K562 (cell line): ENCODE results near the gene C14orf39. TPM values are rescaled to one million over a fixed set of nuclear protein-coding genes. Genes with fewer than 3 reads are reported as not detected.

Source experiments
- ARID1B ChIP-seq: fragments of 450-650 bp; IDR thresholded peaks from 2 replicates; pipeline ENCODE4 v1.6.1; 2016; ENCODE audit warnings: antibody characterized with exemption, mild to moderate bottlenecking, inconsistent platforms
- CEBPB ChIP-seq: fragments of 450-650 bp; IDR thresholded peaks from 2 replicates; pipeline ENCODE4 v1.6.1; 2016; ENCODE audit warnings: missing genetic modification characterization, missing compliant biosample characterization
- FOXK1 ChIP-seq: sonication (generic); formaldehyde crosslinking; IDR thresholded peaks from 2 replicates; pipeline ENCODE4 v1.8.0; 2022; ENCODE audit warnings: missing genetic modification reagents, mild to moderate bottlenecking, borderline replicate concordance
- KLF1 ChIP-seq: fragments of 450-650 bp; IDR thresholded peaks from 2 replicates; pipeline ENCODE4 v1.6.1; 2016; ENCODE audit warnings: missing genetic modification characterization, missing compliant biosample characterization
- LCOR ChIP-seq: sonication (generic); formaldehyde crosslinking; IDR thresholded peaks from 2 replicates; pipeline ENCODE4 v1.8.0; 2022; ENCODE audit warnings: mild to moderate bottlenecking, missing genetic modification reagents
- MGA ChIP-seq: fragments of 450-650 bp; IDR thresholded peaks from 2 replicates; pipeline ENCODE4 v1.6.1; 2016; ENCODE audit warnings: mild to moderate bottlenecking, moderate library complexity
- MYC ChIP-seq, 2 experiments: fragments of 250-450 bp in 1 of 2; sonication (Bioruptor Pico) in 1 of 2; IDR thresholded peaks; 2 replicates each; pipeline versions ENCODE4 v1.5.1 to v1.6.1; 2012 to 2021; ENCODE audit warnings: low read depth in 2 of 2, borderline replicate concordance in 1 of 2, improper control_type of control experiment in 1 of 2, low read length in 1 of 2, mild to moderate bottlenecking in 1 of 2, moderate library complexity in 1 of 2
- PYGO2 ChIP-seq: fragments of 450-650 bp; IDR thresholded peaks from 2 replicates; pipeline ENCODE4 v1.6.1; 2016; ENCODE audit warnings: mild to moderate bottlenecking, missing genetic modification characterization, moderate library complexity, missing compliant biosample characterization
- RFX1 ChIP-seq: fragments of 450-650 bp; IDR thresholded peaks from 2 replicates; pipeline ENCODE4 v1.6.1; 2016; ENCODE audit warnings: mild to moderate bottlenecking, moderate library complexity
- RUNX1 ChIP-seq: sonication (generic); IDR thresholded peaks from 2 replicates; pipeline ENCODE4 v1.6.1; 2016; ENCODE audit warnings: antibody characterized with exemption, low read depth
- ZBTB26 ChIP-seq: fragments of 450-650 bp; formaldehyde crosslinking; IDR thresholded peaks from 2 replicates; pipeline ENCODE4 v1.4.0; 2022; ENCODE audit warnings: missing genetic modification characterization
- ZNF280A ChIP-seq: fragments of 450-650 bp; IDR thresholded peaks from 2 replicates; pipeline ENCODE4 v1.6.1; 2018; ENCODE audit warnings: mild to moderate bottlenecking, low read depth; ENCODE audit not compliant: partially characterized antibody
- ZNF445 ChIP-seq: fragments of 250-450 bp; sonication (Bioruptor Pico); IDR thresholded peaks from 2 replicates; pipeline ENCODE4 v1.4.0; 2020; ENCODE audit warnings: low read depth, mild to moderate bottlenecking, moderate library complexity
- ZSCAN29 ChIP-seq: fragments of 450-650 bp; IDR thresholded peaks from 2 replicates; pipeline ENCODE4 v1.6.1; 2017
- polyA plus RNA-seq, 8 experiments: library from polyadenylated mRNA; depleted of rRNA in 4 of 8; stranded (reverse) in 5 of 8; unstranded in 3 of 8; fragments of >200 nt; fragmentation: Nextera tagmentation in 2 of 8; fragmentation: Illumina TruSeq in 1 of 8; extraction: Ambion mirVana in 2 of 8; extraction: Trizol in 1 of 8; gene quantifications; 2 replicates each; pipeline versions ENCODE4 v1.2.1 to v1.2.3, GENCODE V29; 2011 to 2014; ENCODE audit warnings: inconsistent platforms in 1 of 8, missing spikeins in 1 of 8
- total RNA-seq, 7 experiments: library from RNA; depleted of rRNA in 6 of 7; stranded (reverse); fragments of >200 nt in 6 of 7; fragmentation: Illumina TruSeq in 2 of 7; extraction: Trizol in 2 of 7; gene quantifications; 2 replicates each; pipeline versions ENCODE4 v1.2.1 to v1.2.3, GENCODE V29; 2011 to 2021; ENCODE audit warnings: low replicate concordance in 1 of 7

Gene C14orf39
- total and polyA plus RNA-seq, 9 of the 15 experiments (the other 6 are each of a cell fraction or from before 2014, with no cell fraction given): 0.54 to 6.7 (median 1.4) TPM

GRCh38 chr14:60485057-60485597 lies 736 bp downstream of the C14orf39 start (continued):
- TF ChIP-seq KLF1 (tag) (no peak), ZSCAN29 (peak; percentile 85), MGA (no peak), ARID1B (no peak), CEBPB (tag) (peak; percentile 60), MYC (IDR thresholded peaks at IDR 0.05; ENCODE audit: low read depth, low read length) (peak; percentile 11; the same call in 1 of the 2 replicates), MYC (CRISPR knock-in tag; IDR thresholded peaks at IDR 0.05; ENCODE audit: borderline replicate concordance, low read depth) (no peak), RFX1 (no peak), RUNX1 (no peak), FOXK1 (CRISPR knock-in tag) (no peak), ZNF445 (CRISPR knock-in tag) (no peak), LCOR (0 out of 2 replicates have a peak, but pooled peaks have one; percentile 1), ZBTB26 (CRISPR knock-in tag) (no peak), ZNF280A (no peak), PYGO2 (tag) (no peak)
